ENCODE data around the gene PHIP.
"Not testable (repeated sequence)": the region's sequence is repeated elsewhere in the genome, so short reads cannot be mapped to it uniquely, and the experiment has no call there.

PHIP gene

DNA sequence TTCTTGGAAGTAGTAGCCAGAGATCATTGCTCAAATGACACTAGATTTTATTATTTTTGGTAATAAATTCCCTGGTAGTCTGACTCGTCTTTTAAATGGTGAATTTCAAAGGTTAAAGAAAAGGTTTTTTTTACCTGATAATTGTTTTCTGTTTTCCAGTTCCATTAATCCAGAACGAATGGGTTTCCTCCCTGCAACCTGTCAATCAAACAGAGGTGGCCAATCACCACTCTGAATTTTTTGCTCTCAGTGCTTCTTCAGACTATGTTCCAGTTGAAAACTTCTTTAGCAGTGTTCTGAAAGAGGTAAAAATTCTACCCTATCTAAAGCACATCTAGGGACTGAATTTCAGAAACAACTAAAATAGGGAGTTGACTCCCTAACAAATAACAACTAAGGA lies 73.8 kb downstream of the PHIP start:
- no peak for DNase-seq

DNA sequence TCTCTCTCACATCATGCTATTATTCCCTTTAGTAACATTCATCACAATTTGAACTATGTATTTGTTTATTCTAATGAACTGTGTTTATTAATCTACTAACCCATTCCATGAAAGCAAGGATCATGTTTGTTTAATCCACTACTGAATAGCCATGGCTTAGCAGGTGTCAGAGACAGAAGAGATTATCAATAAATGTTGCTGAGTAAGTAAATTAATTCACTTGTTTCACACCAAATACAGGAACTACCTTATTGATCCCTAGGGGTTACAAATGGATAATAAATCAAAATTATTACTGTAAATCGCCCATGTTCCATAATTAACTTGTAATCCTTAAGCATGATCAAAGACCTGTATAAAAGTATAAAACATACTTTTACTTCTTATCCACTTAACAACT lies 76.6 kb downstream of the PHIP start:
- DNase-seq = no peak

DNA sequence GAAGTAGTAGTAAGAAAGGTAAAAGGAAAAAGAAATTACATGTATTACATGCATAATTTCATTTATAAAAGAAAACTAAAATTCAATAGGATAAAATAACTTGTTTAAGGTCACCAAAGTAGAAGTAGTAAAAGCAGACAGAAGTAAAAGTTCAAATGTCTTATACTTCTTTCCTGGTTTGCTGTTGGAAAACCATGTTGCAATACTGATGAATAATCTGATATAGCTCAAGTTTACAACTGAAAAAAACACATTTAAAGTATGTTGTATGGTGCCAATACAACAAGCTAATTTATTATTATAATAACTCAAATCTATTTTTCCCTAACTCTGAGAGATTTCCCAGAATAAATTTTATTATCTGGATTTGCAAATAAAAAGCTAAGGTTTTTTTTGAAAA lies 78.3 kb downstream of the PHIP start:
- no peak for DNase-seq

DNA sequence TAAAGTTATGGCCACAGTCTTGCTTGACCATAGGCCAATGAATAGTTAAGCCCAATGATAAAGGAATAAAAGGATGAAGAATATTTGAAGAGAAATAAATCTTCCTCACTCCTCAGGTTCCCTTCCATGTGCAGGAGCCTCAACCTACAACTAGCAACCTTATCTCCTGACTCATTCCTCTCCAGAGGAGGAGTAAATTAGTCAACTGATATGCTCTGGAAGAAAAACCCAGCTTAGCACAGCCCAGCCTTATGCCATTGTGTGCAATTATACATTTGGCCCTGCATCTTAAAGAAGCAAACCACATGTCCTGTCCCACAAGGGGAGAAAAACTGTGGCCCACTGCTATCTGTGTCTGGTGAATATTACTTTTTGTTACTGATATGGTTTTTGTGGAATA lies 82.1 kb downstream of the PHIP start:
- DNase-seq = no peak

DNA sequence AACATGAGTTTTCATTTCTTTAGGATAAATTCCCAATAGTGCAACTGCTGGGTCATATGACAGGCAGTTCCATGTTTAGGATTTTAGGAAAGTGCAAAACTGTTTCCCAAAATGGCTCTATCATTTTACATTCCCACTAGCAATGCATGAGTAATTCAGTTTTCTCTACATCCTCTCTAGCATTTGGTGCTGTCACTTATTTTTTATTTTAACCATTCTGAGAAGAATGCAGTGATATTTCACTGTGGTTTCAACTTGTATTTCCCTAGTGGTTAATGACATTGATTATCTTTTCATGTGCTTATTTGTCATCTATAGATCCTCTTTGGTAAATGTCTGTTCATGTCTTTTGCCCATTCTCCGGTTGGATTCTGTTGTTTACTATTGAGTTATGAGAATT lies 82.7 kb downstream of the PHIP start:
- DNase-seq = no peak

DNA sequence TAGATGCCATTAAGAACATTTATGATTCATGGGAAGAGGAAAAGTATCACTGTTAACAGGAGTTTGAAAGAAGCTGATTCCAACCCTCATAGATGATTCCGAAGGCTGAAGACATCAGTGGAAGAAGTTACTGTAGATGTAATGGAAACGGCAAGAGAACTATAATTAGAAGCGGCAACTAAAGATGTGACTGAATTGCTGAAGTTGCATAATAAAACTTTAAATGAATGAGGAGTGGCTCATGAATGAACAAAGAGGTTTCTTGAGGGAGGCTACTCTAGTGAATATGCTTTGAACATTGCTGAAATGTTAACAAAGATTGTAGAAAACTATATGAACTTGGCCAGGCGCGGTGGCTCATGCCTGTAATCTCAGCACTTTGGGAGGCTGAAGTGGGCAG lies 84.1 kb downstream of the PHIP start:
- no peak for DNase-seq

DNA sequence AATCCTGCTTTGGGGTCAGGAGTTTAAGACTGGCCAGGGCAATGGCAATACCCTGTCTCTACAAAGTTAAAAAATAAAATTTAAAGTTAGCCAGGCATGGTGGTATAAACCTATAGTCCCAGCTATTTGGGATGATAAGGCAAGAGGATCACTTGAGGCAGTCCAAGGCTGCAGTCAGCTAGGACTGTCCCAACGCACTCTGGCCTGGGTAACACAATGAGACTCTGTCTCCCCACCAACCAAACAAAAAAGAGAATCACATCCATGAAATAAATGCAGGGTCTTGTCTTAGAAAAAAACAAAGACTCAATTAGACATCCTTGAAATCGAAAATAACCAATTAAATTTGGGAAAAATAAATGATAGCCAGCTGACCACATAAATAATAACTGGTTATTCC lies 88.9 kb downstream of the PHIP start:
- DNase-seq = no peak

DNA sequence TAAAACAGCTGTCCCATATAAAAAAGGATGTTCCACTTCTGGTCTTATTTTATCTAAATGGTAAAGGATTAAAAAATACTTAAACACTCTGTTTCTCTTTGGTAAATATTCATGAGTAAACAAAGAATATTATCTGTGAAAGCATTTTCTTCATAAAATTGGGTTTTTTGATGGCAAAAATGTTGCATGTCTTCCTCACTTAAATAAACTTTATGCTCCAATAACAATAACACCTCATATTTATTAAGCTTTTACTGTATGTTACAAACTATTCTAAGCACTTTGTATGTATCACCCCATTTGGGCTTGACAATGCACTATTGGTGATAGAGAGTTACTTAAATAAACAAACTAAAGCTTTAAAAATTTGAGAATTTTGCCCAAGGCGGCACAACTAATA lies 91.9 kb downstream of the PHIP start:
- no peak for DNase-seq

DNA sequence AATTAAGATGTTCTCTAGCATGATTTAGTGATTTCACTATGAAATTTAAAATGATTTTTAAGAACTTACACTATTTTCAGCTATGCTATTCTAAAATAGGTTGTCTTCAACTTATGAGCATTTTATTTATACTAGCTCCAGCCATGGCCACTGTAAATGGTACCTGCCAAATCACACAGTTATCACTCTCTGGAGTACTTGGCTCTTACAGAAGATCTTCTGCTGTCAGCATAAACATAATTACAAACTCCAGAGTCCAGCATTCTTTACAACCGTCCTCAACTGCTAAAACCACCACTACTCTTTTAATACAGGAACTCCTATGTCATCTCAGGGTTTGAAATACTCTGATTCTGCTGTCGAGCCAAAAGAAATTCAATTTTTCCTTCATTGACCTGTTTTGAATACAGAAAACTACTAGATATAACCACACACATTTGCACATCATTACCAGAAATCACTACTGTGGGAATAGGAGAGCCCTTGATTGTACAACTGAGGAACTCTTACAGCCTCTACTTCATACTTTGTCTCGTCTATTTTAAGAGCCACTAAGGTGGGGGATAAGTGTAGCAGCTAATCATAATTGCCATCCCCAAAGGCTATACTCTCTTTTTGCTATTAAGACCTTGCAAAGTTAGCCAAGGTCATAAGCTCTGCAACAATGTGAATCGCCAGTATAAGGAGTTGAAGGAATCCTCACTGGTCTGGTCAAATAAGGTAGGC lies 93.7 kb downstream of the PHIP start:
- no peak for DNase-seq

DNA sequence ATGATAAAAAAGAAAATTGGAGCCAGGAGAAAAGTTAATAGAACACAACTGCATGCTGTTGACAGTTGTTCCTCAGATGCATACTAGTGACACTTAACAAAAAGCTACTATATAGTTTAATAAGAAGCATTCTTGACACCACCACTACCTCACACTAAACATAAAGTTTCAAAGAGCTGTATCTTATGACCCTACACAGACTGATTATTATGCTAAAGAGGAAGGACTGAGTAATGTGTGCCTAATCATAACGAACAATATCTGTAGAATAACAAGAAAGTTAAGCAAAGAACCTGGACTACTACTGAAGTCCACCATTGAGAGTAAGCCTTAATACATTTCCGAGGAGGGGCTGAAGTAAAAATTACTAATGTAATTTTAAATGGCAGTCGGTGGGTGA lies 110.9 kb downstream of the PHIP start:
- no peak for DNase-seq

DNA sequence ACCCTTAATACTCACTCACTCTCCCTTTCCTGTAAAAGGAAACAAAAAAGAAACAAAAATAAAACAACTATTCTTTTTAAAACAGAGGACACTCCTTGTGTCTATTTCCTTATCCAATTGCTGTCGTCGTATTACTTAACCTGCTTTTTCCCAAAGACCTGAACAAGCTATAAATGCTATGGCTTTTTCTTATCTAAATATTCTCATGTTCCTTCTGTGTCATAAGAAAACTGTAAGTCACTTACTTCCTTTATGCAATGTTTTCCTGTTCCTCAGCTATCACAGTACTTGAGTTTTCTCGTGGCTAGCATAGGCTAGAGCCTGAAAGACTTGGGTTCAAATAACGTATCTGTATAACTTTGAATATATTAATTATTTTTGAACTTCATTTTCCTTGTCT lies 111.5 kb downstream of the PHIP start:
- DNase-seq = no peak

DNA sequence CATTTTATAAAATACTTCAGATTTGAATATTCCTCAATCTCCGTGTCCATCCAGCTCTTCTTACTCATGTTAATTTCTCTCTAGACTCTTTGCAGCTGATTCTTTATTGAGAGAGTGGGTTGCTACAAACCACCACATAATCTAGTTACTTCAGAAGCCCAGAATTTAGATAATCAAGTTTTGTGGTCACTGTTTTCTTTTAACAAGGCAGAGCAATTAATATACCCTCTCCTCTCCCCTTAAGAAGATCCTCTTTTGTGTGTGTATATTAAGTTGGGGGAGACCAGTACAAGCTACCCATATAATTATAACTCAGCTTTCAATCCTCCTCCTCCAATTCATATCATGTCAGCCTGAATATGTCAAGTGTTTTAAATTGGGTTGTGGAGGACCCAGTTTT lies 115.6 kb downstream of the PHIP start:
- no peak for DNase-seq

DNA sequence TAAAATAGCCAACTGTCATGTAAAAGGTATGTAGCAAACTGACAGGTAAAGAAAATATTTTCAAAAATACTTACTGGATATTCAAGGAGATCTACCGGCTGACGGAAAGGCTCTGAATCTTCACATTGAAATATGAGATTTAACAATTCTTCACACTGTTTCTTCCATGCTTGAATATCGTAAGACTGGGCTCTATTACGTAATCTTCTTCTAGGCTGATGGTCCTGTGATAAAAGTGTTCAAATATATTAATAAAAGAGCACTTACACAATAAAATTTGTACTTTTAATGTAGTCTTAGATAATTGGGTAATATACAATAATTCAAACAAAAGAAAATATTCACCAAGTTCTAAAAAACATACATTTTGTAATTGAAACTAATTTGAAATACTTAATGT lies 123.3 kb downstream of the PHIP start:
- DNase-seq = no peak

DNA sequence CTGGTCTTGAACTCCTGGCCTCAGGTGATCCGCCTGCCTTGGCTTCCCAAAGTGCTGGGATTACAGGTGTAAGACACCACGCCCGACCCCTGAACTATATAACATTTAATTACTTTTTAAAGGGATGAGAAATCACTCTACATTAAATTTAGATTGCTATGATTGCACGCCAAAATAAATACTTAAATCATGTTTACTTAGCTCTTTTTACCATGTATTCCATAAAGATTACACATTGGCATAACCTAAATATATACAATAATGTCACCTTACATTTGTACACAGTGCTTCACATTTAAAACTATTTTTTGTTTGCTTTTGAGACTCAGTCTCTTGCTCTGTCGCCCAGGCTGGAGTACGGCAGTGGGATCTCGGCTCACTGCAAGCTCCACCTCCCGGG lies 124.3 kb downstream of the PHIP start:
- DNase-seq = no peak

DNA sequence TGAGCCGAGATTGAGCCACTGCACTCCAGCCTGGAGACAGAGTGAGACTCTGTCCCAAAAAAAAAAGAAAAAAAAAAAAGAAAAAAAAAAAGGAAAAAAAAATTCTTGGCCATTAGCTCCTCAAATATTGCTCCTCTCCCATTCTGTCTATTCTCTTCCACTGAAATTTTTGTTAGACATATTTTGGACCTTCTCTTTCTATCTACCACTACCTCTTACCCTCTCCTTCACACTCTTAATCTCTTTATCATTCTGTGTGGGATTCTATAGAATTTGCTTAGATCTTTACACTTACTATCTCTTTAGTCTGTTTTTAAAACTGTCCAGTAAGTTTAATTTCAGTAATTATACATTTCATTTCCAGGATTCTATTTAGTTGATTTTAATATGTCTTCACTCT lies 125.7 kb downstream of the PHIP start:
- no peak for DNase-seq

DNA sequence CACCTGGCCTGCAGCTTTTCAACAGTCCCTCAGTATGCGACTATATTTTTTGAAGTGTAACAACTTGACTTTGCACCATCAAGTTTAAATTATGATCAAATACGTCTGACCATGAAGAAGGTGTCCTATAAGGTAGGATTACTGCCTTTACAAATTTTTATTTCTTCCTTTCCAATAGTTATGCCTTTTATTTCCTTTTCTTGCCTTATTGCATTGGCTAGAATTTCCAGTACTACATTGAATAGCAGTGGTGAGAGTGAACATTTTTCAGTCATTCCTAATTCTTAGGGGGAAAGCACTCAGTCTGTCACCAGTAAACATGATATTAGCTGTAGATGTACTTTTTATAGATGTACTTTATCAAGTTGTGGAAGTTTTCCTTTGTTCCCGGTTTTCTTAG lies 129.3 kb downstream of the PHIP start:
- no peak for DNase-seq

DNA sequence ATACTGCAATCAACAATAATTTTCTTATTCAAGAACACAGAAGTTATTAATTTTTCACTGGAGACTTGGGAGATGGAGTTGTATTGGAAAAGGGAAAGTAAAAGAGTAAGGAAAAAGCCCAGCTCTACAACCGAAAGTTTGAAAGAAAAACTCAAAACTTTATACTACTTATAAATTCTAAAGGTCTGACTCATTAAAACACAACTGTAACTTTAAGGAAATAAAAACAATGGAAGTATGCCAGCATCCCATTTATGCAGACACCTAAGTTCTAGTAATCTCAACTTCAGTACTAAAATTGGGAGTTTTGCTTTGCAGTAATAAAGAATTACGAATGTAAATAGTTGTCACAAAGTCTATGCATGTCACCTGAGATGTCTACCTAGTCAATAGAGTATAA lies 130.1 kb downstream of the PHIP start:
- DNase-seq = no peak

DNA sequence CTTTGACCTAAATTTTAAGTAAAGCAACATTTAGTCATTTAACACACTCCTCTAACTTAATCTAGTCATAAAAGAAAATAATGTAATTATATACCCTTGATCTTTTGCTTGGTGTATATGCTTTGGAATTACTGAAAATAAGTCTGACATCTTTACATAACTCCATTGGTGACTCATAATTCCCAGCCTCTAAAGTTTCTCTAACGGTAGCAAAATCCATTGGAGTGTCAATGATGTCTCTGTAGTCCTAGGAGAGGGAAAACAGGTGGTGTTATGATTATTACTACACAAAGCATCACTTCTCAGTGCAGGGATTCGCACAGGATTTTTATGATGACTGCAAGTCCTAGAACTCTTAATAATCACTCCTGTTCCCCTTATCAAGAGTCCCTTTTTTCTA lies 130.5 kb downstream of the PHIP start:
- DNase-seq = no peak

DNA sequence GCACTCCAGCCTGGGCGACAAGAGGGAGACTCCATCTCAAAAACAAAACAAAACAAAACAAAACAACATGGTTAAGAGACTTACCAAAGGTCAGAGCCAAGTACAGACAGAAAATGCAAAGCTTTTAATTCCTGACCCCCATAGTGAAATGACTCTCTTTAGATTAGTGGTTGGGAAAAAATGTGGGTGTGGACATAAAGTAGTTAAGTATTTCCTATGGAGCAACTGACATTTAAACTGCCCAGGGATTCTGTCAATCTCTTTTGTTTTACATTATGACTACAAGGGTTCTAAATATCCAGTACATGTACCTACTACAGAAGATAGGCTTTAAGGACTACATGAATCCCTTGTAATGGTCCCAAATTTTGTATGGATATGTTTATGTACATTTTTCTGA lies 135.6 kb downstream of the PHIP start:
- DNase-seq = no peak

DNA sequence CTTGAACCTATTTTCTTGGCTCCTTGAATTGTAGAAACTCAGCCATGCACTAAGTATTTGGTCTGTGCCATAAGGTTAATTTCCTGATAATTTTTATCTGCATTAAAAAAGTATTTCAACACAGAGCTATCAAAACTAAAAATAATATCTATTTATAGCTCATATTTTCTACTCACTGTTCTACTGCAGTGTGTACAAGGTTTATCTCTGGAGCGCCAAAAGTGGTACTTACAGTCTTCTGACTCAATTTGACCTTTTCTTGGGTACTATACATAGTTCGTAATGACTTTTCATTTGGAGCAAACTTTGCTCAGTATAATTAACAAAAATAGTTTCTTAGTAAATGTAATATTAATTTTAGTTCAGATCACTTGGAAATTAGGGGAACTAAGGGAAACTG lies 141.5 kb downstream of the PHIP start:
- no peak for DNase-seq

DNA sequence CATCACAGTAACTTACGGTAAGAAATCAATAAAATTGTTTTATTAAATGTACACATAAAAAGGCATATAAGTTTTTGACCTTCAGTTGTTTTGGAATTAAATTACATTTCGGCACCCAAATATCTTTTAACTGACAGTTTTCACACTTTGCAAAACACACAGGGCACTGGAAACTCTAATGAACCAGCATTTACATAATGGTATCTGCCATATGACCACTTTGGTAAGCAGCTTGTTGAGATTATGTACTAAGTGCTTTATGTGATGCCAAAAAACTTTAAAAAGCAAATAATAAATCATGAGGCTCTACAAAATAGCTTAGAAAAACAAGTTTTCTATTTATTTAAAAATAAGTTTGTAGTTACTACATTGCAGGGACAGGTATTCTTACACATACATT lies 142.5 kb downstream of the PHIP start:
- DNase-seq = no peak

DNA sequence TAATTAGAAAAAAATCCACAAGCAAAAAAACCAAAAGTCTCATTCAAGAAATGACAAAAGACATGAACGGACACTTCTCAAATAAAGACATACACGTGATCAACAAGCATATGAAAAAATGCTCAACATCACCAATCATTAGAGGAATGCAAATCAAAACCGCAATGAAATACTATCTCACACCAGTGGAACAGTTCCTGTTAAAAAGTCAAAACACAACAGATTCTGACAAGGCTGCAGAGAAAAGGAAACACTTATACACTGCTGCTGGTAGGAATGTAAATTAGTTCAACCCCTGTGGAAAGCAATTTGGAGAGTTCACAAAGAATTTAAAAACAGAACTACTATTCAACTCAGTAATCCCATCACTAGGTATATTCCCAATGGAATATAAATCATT lies 152.7 kb downstream of the PHIP start:
- no peak for DNase-seq

DNA sequence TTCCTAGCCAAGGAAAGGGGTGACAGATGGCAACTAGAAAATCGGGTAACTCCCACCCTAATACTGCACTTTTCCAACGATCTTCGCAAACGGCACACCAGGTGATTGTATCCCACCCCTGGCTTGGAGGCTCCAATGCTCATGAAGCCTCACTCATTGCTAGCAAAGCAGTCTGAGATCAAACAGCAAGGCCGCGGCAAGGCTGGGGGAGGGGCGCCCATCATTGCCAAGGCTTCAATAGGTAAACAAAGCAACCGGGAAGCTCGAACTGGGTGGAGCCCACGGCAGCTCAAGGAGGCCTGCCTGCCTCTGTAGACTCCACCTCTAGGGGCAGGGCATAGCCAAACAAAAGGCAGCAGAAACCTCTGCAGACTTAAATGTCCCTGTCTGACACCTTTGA lies 156.9 kb downstream of the PHIP start:
- not testable (repeated sequence) for DNase-seq

DNA sequence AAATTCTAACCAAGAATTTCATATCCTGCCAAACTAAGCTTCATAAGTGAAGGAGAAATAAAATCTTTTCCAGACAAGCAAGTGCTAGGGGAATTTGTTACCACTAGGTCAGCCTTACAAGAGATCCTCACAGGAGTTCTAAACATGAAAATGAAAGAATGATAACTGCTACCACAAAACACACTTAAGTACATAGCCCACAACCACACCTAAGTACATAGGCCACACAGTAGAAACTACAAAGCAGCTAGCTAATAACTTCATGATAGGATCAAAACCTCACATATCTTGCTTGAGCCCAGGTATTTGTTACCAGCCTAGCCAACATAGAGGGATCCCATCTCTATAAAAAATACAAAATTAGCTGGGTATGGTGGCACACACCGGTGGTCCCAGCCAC lies 160.3 kb downstream of the PHIP start:
- DNase-seq = no peak

DNA sequence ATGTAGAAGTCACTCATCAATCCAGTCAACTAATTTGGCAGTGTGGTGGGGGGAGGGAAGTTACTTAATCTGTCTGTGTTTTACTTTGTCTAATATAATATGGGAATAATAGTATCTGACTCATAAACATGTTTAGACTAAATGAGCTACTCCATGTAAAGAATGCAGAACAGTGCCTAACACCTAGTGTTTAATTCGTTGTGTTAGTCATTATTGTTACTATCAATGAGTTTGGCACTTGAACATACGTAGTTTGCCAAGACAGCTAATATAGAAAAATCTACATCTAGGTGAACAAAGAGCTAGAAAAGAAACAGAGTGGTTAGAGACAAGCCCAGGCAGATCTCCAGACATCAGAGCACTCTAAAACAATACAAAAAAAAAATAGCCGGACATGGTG lies 161.6 kb downstream of the PHIP start:
- DNase-seq = no peak
